Tibial artery (tissue), 4 donors: ENCODE data around the gene ZMYM1.
"Not testable (repeated sequence)": the region's sequence is repeated elsewhere in the genome, so short reads cannot be mapped to it uniquely, and the experiment has no call there.

Source experiments
- DNase-seq, 2 donors: peaks; one replicate each; pipeline ENCODE4 v3.0.0-alpha.2; 2019
- H3K27ac ChIP-seq, 2 donors: fragments of 200-600 bp; sonication (generic) in 1 of 2; 1 replicate in 1 of 2; 2 replicates in 1 of 2; pipeline ENCODE4 v1.5.1; 2018 to 2019; ENCODE audit warnings: mild to moderate bottlenecking in 1 of 2
- H3K27me3 ChIP-seq, 2 donors: fragments of 200-600 bp; sonication (generic) in 1 of 2; one replicate each; pipeline versions ENCODE4 v1.5.1 to v1.6.0; 2016 to 2019
- H3K36me3 ChIP-seq, 3 donors: fragments of 200-600 bp; sonication (generic) in 2 of 3; one replicate each; pipeline ENCODE4 v1.5.1; 2016 to 2019; ENCODE audit warnings: mild to moderate bottlenecking in 2 of 3
- H3K4me1 ChIP-seq, 4 donors: fragments of 200-600 bp; sonication (generic) in 2 of 4; 1 replicate in 3 of 4; 2 replicates in 1 of 4; pipeline ENCODE4 v1.5.1; 2016 to 2019
- H3K4me3 ChIP-seq, 2 donors: fragments of 200-600 bp; sonication (generic) in 1 of 2; 1 replicate in 1 of 2; 2 replicates in 1 of 2; pipeline ENCODE4 v1.5.1; 2018 to 2019; ENCODE audit warnings: mild to moderate bottlenecking in 2 of 2
- H3K9me3 ChIP-seq, 3 donors: fragments of 200-600 bp; sonication (generic) in 1 of 3; one replicate each; pipeline ENCODE4 v1.5.1; 2016 to 2019
- CTCF ChIP-seq, 2 experiments: fragments of 200-600 bp in 1 of 2; fragments of 450-650 bp in 1 of 2; IDR thresholded peaks; one replicate each; pipeline ENCODE4 v1.5.1; 2017 to 2019; ENCODE audit warnings: antibody characterized with exemption in 2 of 2, mild to moderate bottlenecking in 1 of 2, moderate library complexity in 1 of 2
- intact Hi-C: fragments of 100-400 bp; cut with DNase I; formaldehyde crosslinking; loops from one replicate; pipeline ENCODE4 v1.15.0; 2023; ENCODE audit warnings: low total_unique reads

ZMYM1 gene

DNA sequence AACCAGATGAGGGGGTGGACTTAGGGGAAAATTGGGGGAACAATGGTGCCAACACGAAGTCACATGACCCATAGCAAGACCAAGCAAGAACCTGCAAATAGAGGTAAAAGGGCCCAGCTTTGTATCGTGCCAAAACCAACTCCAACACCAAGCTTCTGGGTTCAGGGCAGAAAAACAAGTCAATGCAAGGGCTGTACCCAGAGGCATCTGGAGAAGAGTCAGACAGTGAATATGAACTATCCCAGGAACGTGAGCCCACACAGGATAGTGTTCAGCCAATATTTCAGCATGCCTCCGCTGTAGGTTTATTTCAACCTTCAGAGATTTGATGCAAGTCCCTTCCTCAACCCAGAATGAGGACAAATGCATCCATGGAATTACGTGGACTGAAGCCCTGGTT is 32.5 kb upstream of the ZMYM1 start:
- no peaks in the 10 kb centered on the region for H3K9me3 ChIP-seq
- H3K4me1 ChIP-seq, result no peaks in the 10 kb centered on the region
- no peak for DNase-seq
- no peak for TF ChIP-seq CTCF (IDR thresholded peaks at IDR 0.05)
- H3K27ac ChIP-seq, result no peak overlapping the region
- H3K4me3 ChIP-seq, result no peak overlapping the region
- intact Hi-C loops, result no loop called here
- no peaks in the 10 kb centered on the region for H3K27me3 ChIP-seq
- H3K36me3 ChIP-seq, result no peaks in the 10 kb centered on the region

GRCh38 chr1:35047188-35047858 is 31.9 kb upstream of the ZMYM1 start:
- no peak overlapping the region for H3K27ac ChIP-seq
- no peaks in the 10 kb centered on the region for H3K9me3 ChIP-seq
- H3K27me3 ChIP-seq, result no peaks in the 10 kb centered on the region
- H3K4me3 ChIP-seq, result no peak overlapping the region
- H3K36me3 ChIP-seq, result no peaks in the 10 kb centered on the region
- no peak for TF ChIP-seq CTCF (IDR thresholded peaks at IDR 0.05)
- intact Hi-C loops, result no loop called here
- no peaks in the 10 kb centered on the region for H3K4me1 ChIP-seq
- DNase-seq, result no peak

- no peak for DNase-seq
- Histone ChIP-seq H3K27ac (no peak overlapping the region), H3K27me3 (no peaks in the 10 kb centered on the region), H3K9me3 (no peaks in the 10 kb centered on the region), H3K4me3 (no peak overlapping the region), H3K4me1 (no peaks in the 10 kb centered on the region), H3K36me3 (no peaks in the 10 kb centered on the region)
- no peak for TF ChIP-seq CTCF (IDR thresholded peaks at IDR 0.05)
- intact Hi-C loops, result no loop called here
Observed at GRCh38 chr1:35049116-35049515, 30.1 kb upstream of the ZMYM1 start.

GRCh38 chr1:35053433-35053832 is 25.8 kb upstream of the ZMYM1 start:
- Histone ChIP-seq H3K9me3 (no peaks in the 10 kb centered on the region), H3K27ac (no peak overlapping the region), H3K4me3 (no peak overlapping the region), H3K4me1 (no peaks in the 10 kb centered on the region), H3K36me3 (no peaks in the 10 kb centered on the region), H3K27me3 (no peaks in the 10 kb centered on the region)
- intact Hi-C loops, result no loop called here
- no peak for TF ChIP-seq CTCF (IDR thresholded peaks at IDR 0.05)
- DNase-seq, result no peak

- H3K36me3 ChIP-seq, H3K4me1 ChIP-seq, H3K27me3 ChIP-seq, DNase-seq, intact Hi-C loops, H3K27ac ChIP-seq, H3K9me3 ChIP-seq, H3K4me3 ChIP-seq: not testable (repeated sequence)
Observed at GRCh38 chr1:35054282-35054681, 24.9 kb upstream of the ZMYM1 start.

DNA sequence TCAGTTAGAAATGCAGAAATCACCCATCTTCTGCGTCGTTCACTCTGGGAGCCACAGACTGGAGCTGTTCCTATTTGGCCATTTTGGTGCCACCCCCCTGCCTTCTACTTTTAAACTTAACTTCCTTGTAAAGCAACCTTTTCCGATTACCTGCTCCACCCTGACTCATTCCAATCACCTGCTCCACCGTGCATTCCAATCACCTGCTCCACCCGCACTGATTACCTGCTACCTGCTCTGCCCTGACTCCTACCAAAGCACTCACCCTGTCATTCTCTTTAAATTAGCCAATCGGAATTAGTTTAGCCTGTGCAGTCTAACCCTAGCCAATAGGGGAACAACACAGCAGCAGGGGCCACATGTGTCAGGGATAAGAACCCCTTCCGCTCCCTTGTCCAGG is 20.9 kb upstream of the ZMYM1 start:
- H3K27ac ChIP-seq, H3K27me3 ChIP-seq, H3K4me3 ChIP-seq, H3K36me3 ChIP-seq, intact Hi-C loops, H3K9me3 ChIP-seq, H3K4me1 ChIP-seq, DNase-seq: not testable (repeated sequence)

DNA sequence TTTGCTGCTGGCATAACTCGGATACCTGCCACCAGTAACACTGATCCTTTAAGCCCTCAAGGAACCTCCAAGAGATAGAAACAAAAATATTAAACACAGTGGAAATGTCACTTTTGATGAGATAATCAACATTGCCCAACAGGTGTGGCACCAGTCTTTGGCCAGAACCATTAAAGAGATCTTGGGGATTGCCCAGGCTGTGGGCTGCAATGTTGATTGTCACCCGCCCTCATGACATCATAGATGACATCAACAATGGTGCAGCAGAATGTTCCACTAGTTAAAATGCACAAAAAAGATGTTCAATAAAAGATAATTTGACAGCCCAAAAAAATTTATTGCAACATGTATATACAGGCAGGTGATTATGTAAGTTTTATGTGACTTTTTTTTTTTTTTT is 20.2 kb upstream of the ZMYM1 start:
- intact Hi-C loops, result no loop called here
- Histone ChIP-seq H3K4me1 (no peaks in the 10 kb centered on the region), H3K27ac (no peak overlapping the region), H3K27me3 (peaks cover 0 to 4% of the 10 kb centered on the region in 2 donors), H3K9me3 (no peaks in the 10 kb centered on the region), H3K4me3 (no peak overlapping the region), H3K36me3 (no peaks in the 10 kb centered on the region)
- TF ChIP-seq CTCF (IDR thresholded peaks at IDR 0.05), result no peak
- DNase-seq, result no peak
